ENCODE measurements around the gene ACBD6. TPM values are rescaled to one million over a fixed set of nuclear protein-coding genes. Genes with fewer than 3 reads are reported as not detected.

Gene ACBD6
- total RNA-seq, 1 experiment from 2014 or later = 74.0 TPM

DNA sequence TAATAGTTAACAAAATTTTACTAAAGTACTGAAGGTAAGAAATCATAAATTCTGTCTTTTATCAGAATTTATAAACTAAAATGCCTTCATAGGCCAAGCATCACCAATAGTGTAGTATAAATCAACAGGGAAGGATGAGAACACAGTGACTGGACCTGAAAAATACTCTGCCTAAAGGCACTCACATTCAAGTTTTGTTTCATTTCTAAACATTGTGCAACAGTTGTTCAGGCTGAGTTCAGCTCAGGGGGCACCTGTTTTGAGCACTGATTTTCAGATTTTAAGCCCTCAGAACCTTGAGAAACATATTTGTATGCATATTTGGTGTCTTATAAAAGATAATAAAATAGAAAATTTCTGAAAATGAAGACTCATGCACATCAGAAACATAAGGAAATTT lies 12.4 kb downstream of the ACBD6 start:
- no peak overlapping the region for H3K4me3 ChIP-seq (ENCODE audit: low read length)
- no peak overlapping the region for H3K27ac ChIP-seq (ENCODE audit: low read length)
- DNase-seq = no peak
- peaks cover 63% of the 10 kb centered on the region for H3K79me2 ChIP-seq (ENCODE audit: low read length)
- H3K36me3 ChIP-seq (ENCODE audit: insufficient read depth, low read length) = peaks cover 50% of the 10 kb centered on the region
- no peak overlapping the region for H3K9ac ChIP-seq (ENCODE audit: low read length)
- H4K20me1 ChIP-seq (ENCODE audit: insufficient read depth, low read depth, low read length) = no peaks in the 10 kb centered on the region
- H3K4me1 ChIP-seq (ENCODE audit: low read length) = peaks cover under 1% of the 10 kb centered on the region; the same call in 1 of the 2 replicates
- H2AFZ ChIP-seq (ENCODE audit: low read length) = no peak overlapping the region
- H3K9me2 ChIP-seq (replicated peaks; ENCODE audit: insufficient read depth, low read length) = no peaks in the 10 kb centered on the region
- no peak overlapping the region for H3K4me2 ChIP-seq (ENCODE audit: low read depth, low read length, poor library complexity, severe bottlenecking)
- no peaks in the 10 kb centered on the region for H3K9me3 ChIP-seq (ENCODE audit: low read length)
- no peaks in the 10 kb centered on the region for H3K27me3 ChIP-seq (ENCODE audit: low read length)

DNA sequence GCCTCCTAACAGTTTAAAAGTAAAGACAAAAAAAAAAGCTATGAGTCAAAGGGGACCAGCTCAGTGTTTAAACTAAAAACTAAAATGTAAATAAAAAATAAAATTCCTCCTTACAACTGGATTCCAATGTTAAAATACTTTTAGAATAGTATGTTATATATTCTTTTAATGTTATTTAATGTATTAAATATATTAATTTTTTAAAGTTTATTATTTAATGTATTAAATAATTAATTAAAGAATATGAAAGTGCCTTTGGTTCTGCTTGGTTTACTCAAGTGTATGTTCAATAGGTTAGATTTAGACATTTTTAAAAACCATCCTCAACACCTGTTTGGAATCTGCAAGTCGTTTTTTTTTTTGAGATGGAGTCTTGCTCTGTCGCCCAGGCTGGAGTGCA lies 13.1 kb downstream of the ACBD6 start:
- Histone ChIP-seq H3K9me2 (replicated peaks; ENCODE audit: insufficient read depth, low read length) (no peaks in the 10 kb centered on the region), H3K27me3 (ENCODE audit: low read length) (no peaks in the 10 kb centered on the region), H4K20me1 (ENCODE audit: insufficient read depth, low read depth, low read length) (no peaks in the 10 kb centered on the region), H3K36me3 (ENCODE audit: insufficient read depth, low read length) (peaks cover 47% of the 10 kb centered on the region), H3K4me1 (ENCODE audit: low read length) (no peaks in the 10 kb centered on the region), H3K79me2 (ENCODE audit: low read length) (peaks cover 56% of the 10 kb centered on the region), H3K4me2 (ENCODE audit: low read depth, low read length, poor library complexity, severe bottlenecking) (no peak overlapping the region), H2AFZ (ENCODE audit: low read length) (no peak overlapping the region), H3K4me3 (ENCODE audit: low read length) (no peak overlapping the region), H3K9me3 (ENCODE audit: low read length) (no peaks in the 10 kb centered on the region), H3K27ac (ENCODE audit: low read length) (no peak overlapping the region), H3K9ac (ENCODE audit: low read length) (no peak overlapping the region)
- no peak for DNase-seq

- H3K36me3 ChIP-seq (ENCODE audit: insufficient read depth, low read length) = peaks cover 41% of the 10 kb centered on the region
- H3K79me2 ChIP-seq (ENCODE audit: low read length) = peaks cover 50% of the 10 kb centered on the region
- no peak overlapping the region for H3K4me2 ChIP-seq (ENCODE audit: low read depth, low read length, poor library complexity, severe bottlenecking)
- no peaks in the 10 kb centered on the region for H3K27me3 ChIP-seq (ENCODE audit: low read length)
- H3K27ac ChIP-seq (ENCODE audit: low read length) = no peak overlapping the region
- no peaks in the 10 kb centered on the region for H3K4me1 ChIP-seq (ENCODE audit: low read length)
- no peak overlapping the region for H3K4me3 ChIP-seq (ENCODE audit: low read length)
- H3K9ac ChIP-seq (ENCODE audit: low read length) = no peak overlapping the region
- H4K20me1 ChIP-seq (ENCODE audit: insufficient read depth, low read depth, low read length) = no peaks in the 10 kb centered on the region
- H3K9me3 ChIP-seq (ENCODE audit: low read length) = no peaks in the 10 kb centered on the region
- DNase-seq = no peak
- no peak overlapping the region for H2AFZ ChIP-seq (ENCODE audit: low read length)
- no peaks in the 10 kb centered on the region for H3K9me2 ChIP-seq (replicated peaks; ENCODE audit: insufficient read depth, low read length)
These were observed 13.7 kb downstream of the ACBD6 start for GRCh38 chr1:180488661-180489060.

DNA sequence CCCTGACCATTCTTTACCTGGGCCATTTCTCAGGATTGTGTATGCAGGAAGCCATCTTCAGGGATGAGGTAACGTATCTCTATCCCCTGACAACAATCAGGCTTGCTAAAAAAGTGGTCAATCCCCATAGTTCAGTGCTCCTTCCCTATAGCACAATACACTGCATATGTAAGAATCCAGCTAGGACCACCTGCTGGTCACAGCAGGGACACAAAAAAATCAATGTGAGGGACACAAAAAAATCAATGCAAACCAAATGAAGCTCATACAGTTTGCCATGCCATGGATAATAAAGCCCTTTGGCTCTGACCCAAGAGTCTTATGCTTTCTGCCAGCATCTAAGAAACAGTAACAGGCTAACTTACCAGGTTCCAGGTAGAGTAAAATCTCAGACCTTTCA lies 16.3 kb downstream of the ACBD6 start:
- H3K4me1 ChIP-seq (ENCODE audit: low read length) = peaks cover 12% of the 10 kb centered on the region
- H2AFZ ChIP-seq (ENCODE audit: low read length) = no peak overlapping the region
- no peak overlapping the region for H3K4me2 ChIP-seq (ENCODE audit: low read depth, low read length, poor library complexity, severe bottlenecking)
- H4K20me1 ChIP-seq (ENCODE audit: insufficient read depth, low read depth, low read length) = no peaks in the 10 kb centered on the region
- peaks cover 28% of the 10 kb centered on the region; the same call in 1 of the 2 replicates for H3K36me3 ChIP-seq (ENCODE audit: insufficient read depth, low read length)
- H3K9me3 ChIP-seq (ENCODE audit: low read length) = no peaks in the 10 kb centered on the region
- H3K9ac ChIP-seq (ENCODE audit: low read length) = no peak overlapping the region
- H3K4me3 ChIP-seq (ENCODE audit: low read length) = no peak overlapping the region
- no peak overlapping the region for H3K27ac ChIP-seq (ENCODE audit: low read length)
- DNase-seq = no peak
- peaks cover 53% of the 10 kb centered on the region for H3K79me2 ChIP-seq (ENCODE audit: low read length)
- H3K27me3 ChIP-seq (ENCODE audit: low read length) = no peaks in the 10 kb centered on the region
- no peaks in the 10 kb centered on the region for H3K9me2 ChIP-seq (replicated peaks; ENCODE audit: insufficient read depth, low read length)

DNA sequence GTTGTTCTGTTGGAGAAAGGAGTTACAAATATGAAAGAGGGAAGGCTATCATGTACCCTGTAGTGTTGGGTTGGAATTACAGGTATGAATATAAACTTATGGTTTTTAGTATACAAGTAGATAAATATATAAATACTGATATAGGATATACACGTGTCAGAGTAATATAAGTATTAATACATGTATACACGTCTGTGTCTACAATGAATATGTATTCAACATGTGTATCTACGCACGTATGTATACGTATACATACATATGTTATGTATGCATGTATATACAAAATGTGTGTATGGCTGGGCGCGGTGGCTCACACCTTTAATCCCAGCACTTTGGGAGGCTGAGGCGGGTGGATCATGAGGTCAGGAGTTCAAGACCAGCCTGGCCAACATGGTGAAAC lies 17.9 kb downstream of the ACBD6 start:
- H4K20me1 ChIP-seq (ENCODE audit: insufficient read depth, low read depth, low read length) = no peaks in the 10 kb centered on the region
- H3K4me1 ChIP-seq (ENCODE audit: low read length) = peaks cover 12% of the 10 kb centered on the region
- no peak overlapping the region for H3K4me2 ChIP-seq (ENCODE audit: low read depth, low read length, poor library complexity, severe bottlenecking)
- no peak overlapping the region for H2AFZ ChIP-seq (ENCODE audit: low read length)
- H3K4me3 ChIP-seq (ENCODE audit: low read length) = no peak overlapping the region
- no peaks in the 10 kb centered on the region for H3K9me2 ChIP-seq (replicated peaks; ENCODE audit: insufficient read depth, low read length)
- no peaks in the 10 kb centered on the region for H3K27me3 ChIP-seq (ENCODE audit: low read length)
- DNase-seq = no peak
- no peaks in the 10 kb centered on the region for H3K9me3 ChIP-seq (ENCODE audit: low read length)
- H3K9ac ChIP-seq (ENCODE audit: low read length) = no peak overlapping the region
- H3K36me3 ChIP-seq (ENCODE audit: insufficient read depth, low read length) = peaks cover 33% of the 10 kb centered on the region; the same call in 1 of the 2 replicates
- H3K27ac ChIP-seq (ENCODE audit: low read length) = no peak overlapping the region
- peaks cover 60% of the 10 kb centered on the region for H3K79me2 ChIP-seq (ENCODE audit: low read length)

DNA sequence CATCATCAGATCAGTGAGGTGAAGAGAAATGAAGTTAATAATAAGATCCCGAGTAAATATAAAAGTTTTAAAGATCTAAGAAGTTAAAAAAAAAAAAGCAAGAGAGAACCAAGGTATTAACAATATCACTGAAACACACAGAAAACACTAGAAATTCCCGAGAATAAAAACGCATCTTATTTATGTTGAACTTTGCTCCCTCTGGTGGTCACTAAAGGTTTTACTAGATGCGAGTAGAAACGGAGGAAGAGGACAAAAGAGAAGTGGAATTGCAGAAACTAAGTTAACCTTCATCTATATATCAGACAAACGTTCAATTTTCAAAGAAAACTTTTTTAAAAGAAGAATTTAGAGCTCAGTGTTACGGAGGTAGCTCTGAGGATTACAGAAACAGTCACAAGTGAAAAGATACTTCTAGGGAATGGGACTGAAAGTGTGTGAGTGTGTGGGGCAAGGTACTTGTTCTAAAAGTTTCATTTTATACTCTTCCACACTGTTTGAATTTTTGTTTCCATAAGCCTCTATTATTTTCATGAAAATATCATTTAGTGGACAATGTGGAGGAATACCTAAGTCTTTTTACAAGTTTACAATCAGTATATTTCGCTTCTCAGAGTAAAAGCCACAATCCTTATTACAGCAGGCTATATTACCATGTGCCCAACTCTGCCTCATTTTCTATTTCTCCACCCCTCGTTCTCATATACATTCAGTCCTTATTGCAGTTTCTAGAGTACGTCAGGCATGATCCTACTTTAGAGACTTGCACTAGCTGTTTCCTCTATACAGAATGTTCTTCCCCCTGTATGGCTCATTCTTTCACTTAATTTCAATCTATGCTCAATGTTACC lies 19.7 kb downstream of the ACBD6 start:
- Histone ChIP-seq H3K4me3 (ENCODE audit: low read length) (peak overlapping the region; percentile 23; the same call in 1 of the 2 replicates), H3K4me2 (ENCODE audit: low read depth, low read length, poor library complexity, severe bottlenecking) (peak overlapping the region; percentile 61), H3K9me2 (replicated peaks; ENCODE audit: insufficient read depth, low read length) (no peaks in the 10 kb centered on the region), H3K4me1 (ENCODE audit: low read length) (peaks cover 12% of the 10 kb centered on the region), H3K9ac (ENCODE audit: low read length) (no peak overlapping the region; the same call in 1 of the 2 replicates), H3K9me3 (ENCODE audit: low read length) (no peaks in the 10 kb centered on the region), H3K27ac (ENCODE audit: low read length) (0 out of 2 replicates have a peak overlapping the region, but pooled peaks have one; percentile 33), H4K20me1 (ENCODE audit: insufficient read depth, low read depth, low read length) (no peaks in the 10 kb centered on the region), H3K79me2 (ENCODE audit: low read length) (peaks cover 58% of the 10 kb centered on the region), H3K27me3 (ENCODE audit: low read length) (no peaks in the 10 kb centered on the region), H3K36me3 (ENCODE audit: insufficient read depth, low read length) (peaks cover 35% of the 10 kb centered on the region), H2AFZ (ENCODE audit: low read length) (no peak overlapping the region)
- peak; percentile 85 for DNase-seq

DNA sequence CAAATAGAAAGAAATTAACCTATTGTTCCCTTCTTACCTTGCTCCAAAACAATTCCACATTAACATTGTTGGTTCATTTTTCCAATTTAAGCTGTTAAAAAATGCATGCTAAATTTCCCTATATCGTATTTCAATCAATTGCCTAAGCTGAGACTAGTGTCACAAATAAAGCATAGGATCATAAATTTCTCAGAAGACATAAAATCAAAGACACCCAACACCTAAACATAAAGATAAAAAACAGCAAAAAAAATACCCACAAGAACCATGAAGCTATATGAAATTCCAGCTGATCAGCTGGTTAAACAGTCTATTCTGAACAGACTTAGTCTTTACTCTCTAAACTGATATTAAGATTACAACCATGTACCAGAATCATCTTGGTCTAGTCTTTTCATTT lies 32.3 kb downstream of the ACBD6 start:
- Histone ChIP-seq H3K36me3 (ENCODE audit: insufficient read depth, low read length) (peaks cover 19% of the 10 kb centered on the region), H3K79me2 (ENCODE audit: low read length) (peaks cover 96% of the 10 kb centered on the region)

GRCh38 chr1:180468311-180468710 lies 34.1 kb downstream of the ACBD6 start:
- Histone ChIP-seq H2AFZ (ENCODE audit: low read length) (no peak overlapping the region), H3K4me3 (ENCODE audit: low read length) (no peak overlapping the region), H3K4me2 (ENCODE audit: low read depth, low read length, poor library complexity, severe bottlenecking) (no peak overlapping the region), H3K9me2 (replicated peaks; ENCODE audit: insufficient read depth, low read length) (no peaks in the 10 kb centered on the region), H3K4me1 (ENCODE audit: low read length) (no peaks in the 10 kb centered on the region), H3K79me2 (ENCODE audit: low read length) (peaks cover 96% of the 10 kb centered on the region), H3K9me3 (ENCODE audit: low read length) (no peaks in the 10 kb centered on the region; the same call in 1 of the 2 replicates), H3K27ac (ENCODE audit: low read length) (no peak overlapping the region), H3K36me3 (ENCODE audit: insufficient read depth, low read length) (peaks cover 10% of the 10 kb centered on the region), H3K27me3 (ENCODE audit: low read length) (no peaks in the 10 kb centered on the region), H3K9ac (ENCODE audit: low read length) (no peak overlapping the region), H4K20me1 (ENCODE audit: insufficient read depth, low read depth, low read length) (no peaks in the 10 kb centered on the region)
- DNase-seq = no peak

More for the DNA sequence above, 32.3 kb downstream of the ACBD6 start:
- no peak for DNase-seq
- Histone ChIP-seq H3K27me3 (ENCODE audit: low read length) (no peaks in the 10 kb centered on the region), H4K20me1 (ENCODE audit: insufficient read depth, low read depth, low read length) (no peaks in the 10 kb centered on the region), H3K9ac (ENCODE audit: low read length) (no peak overlapping the region), H3K4me1 (ENCODE audit: low read length) (no peaks in the 10 kb centered on the region), H3K4me2 (ENCODE audit: low read depth, low read length, poor library complexity, severe bottlenecking) (no peak overlapping the region), H3K4me3 (ENCODE audit: low read length) (no peak overlapping the region), H3K27ac (ENCODE audit: low read length) (no peak overlapping the region), H2AFZ (ENCODE audit: low read length) (no peak overlapping the region), H3K9me2 (replicated peaks; ENCODE audit: insufficient read depth, low read length) (no peaks in the 10 kb centered on the region), H3K9me3 (ENCODE audit: low read length) (no peaks in the 10 kb centered on the region)

All from Karpas-422 (cell line).